ENCODE data around the gene RNF123. TPM values are rescaled to one million over a fixed set of nuclear protein-coding genes. Genes with fewer than 3 reads are reported as not detected.

The RNF123 gene
- total RNA-seq, 1 donor from 2014 or later, result 45.1 TPM

GRCh38 chr3:49763981-49764380 is 74.6 kb downstream of the RNF123 start:
- no peak for DNase-seq (ENCODE audit: low spot score)
- intact Hi-C loops (cut with micrococcal nuclease), result no loop called here
- H3K27ac Mint-ChIP-seq, result no peak overlapping the region
- H3K9me3 Mint-ChIP-seq, result no peaks in the 10 kb centered on the region
- H3K27me3 Mint-ChIP-seq (ENCODE audit: low read depth), result no peaks in the 10 kb centered on the region
- H3K4me1 Mint-ChIP-seq (ENCODE audit: low read depth), result peaks cover 5% of the 10 kb centered on the region
- H3K36me3 Mint-ChIP-seq (ENCODE audit: low read depth), result peaks cover 8% of the 10 kb centered on the region
- no peak overlapping the region for H3K4me3 Mint-ChIP-seq (ENCODE audit: low read depth)

DNA sequence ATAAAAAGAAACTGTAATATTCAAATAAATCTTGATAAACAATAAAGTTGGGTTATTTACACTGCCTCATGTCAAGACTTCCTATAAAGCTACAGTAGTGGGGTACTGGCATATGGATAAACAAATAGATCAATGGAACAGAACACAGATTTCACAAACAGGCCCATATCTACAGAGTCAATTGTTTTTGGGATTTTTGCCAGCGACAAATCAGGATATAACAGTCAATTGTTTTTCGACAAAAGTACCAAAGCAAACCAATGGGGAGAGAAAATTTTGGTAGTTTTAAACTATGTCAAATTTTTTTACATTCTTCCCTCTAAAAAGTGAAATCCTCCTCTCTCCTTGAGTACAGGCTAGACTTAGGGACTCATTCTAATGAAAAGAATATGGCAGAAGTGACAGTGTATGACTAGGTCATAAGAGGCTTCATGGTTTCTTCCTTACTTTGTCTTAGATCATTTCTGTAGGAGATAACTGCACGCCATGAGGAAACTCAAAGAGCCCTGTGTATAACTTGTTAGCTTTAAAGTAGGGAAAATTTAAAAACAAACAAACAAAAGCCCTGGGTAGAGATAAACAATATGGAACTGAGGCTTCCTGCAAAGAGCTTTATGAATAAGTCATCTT is 80.0 kb downstream of the RNF123 start:
- Mint-ChIP-seq H3K27ac (no peak overlapping the region), H3K36me3 (ENCODE audit: low read depth) (peaks cover 20% of the 10 kb centered on the region)
- intact Hi-C loops (cut with micrococcal nuclease), result no loop called here

GRCh38 chr3:49769926-49770325 is 80.6 kb downstream of the RNF123 start:
- Mint-ChIP-seq H3K27me3 (ENCODE audit: low read depth) (no peaks in the 10 kb centered on the region), H3K9me3 (no peaks in the 10 kb centered on the region), H3K4me1 (ENCODE audit: low read depth) (peaks cover 9% of the 10 kb centered on the region), H3K36me3 (ENCODE audit: low read depth) (peaks cover 15% of the 10 kb centered on the region), H3K4me3 (ENCODE audit: low read depth) (no peak overlapping the region), H3K27ac (no peak overlapping the region)
- DNase-seq (ENCODE audit: low spot score), result no peak
- intact Hi-C loops (cut with micrococcal nuclease), result no loop called here

More for the DNA sequence above, 80.0 kb downstream of the RNF123 start:
- Mint-ChIP-seq H3K4me1 (ENCODE audit: low read depth) (peaks cover 13% of the 10 kb centered on the region), H3K27me3 (ENCODE audit: low read depth) (no peaks in the 10 kb centered on the region), H3K4me3 (ENCODE audit: low read depth) (no peak overlapping the region), H3K9me3 (no peaks in the 10 kb centered on the region)
- DNase-seq (ENCODE audit: low spot score), result no peak

Other genes starting within 250 kb of the RNF123 start
- 17.0 and 25.9 TPM in 2 replicates for gene DAG1, start 219.3 kb upstream of the RNF123 start, total RNA-seq
- 0.09 and 0.11 TPM in 2 replicates for gene BSN, start 135.1 kb upstream of the RNF123 start, total RNA-seq
- gene APEH, start 15.2 kb upstream of the RNF123 start, total RNA-seq, result 111 and 113 TPM in 2 replicates
- gene MST1, start 83 bp upstream of the RNF123 start, total RNA-seq, result 8.3 and 11.1 TPM in 2 replicates
- not detected in 2 replicates for gene AMIGO3, start 30.1 kb downstream of the RNF123 start, total RNA-seq
- 45.9 and 48.0 TPM in 2 replicates for gene GMPPB, start 34.4 kb downstream of the RNF123 start, total RNA-seq
- gene IP6K1, start 97.0 kb downstream of the RNF123 start, total RNA-seq, result 36.9 and 40.7 TPM in 2 replicates
- 0.16 TPM in 1 of 2 replicates, not detected in the other for gene CDHR4, start 110.3 kb downstream of the RNF123 start, total RNA-seq
- 1.2 and 2.3 TPM in 2 replicates for gene INKA1, start 113.7 kb downstream of the RNF123 start, total RNA-seq
- 92.0 and 95.7 TPM in 2 replicates for gene UBA7, start 124.4 kb downstream of the RNF123 start, total RNA-seq
- 21.0 and 26.6 TPM in 2 replicates for gene TRAIP, start 167.0 kb downstream of the RNF123 start, total RNA-seq
- 0.39 and 0.46 TPM in 2 replicates for gene CAMKV, start 180.3 kb downstream of the RNF123 start, total RNA-seq
- 1.2 and 1.3 TPM in 2 replicates for gene MST1R, start 214.3 kb downstream of the RNF123 start, total RNA-seq
- gene MON1A, start 240.3 kb downstream of the RNF123 start, total RNA-seq, result 15.1 and 15.7 TPM in 2 replicates